ENCODE data around the gene GHDC.
"Not testable (repeated sequence)": the region's sequence is repeated elsewhere in the genome, so short reads cannot be mapped to it uniquely, and the experiment has no call there.

GHDC gene, protein sequence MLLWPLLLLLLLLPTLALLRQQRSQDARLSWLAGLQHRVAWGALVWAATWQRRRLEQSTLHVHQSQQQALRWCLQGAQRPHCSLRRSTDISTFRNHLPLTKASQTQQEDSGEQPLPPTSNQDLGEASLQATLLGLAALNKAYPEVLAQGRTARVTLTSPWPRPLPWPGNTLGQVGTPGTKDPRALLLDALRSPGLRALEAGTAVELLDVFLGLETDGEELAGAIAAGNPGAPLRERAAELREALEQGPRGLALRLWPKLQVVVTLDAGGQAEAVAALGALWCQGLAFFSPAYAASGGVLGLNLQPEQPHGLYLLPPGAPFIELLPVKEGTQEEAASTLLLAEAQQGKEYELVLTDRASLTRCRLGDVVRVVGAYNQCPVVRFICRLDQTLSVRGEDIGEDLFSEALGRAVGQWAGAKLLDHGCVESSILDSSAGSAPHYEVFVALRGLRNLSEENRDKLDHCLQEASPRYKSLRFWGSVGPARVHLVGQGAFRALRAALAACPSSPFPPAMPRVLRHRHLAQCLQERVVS

DNA sequence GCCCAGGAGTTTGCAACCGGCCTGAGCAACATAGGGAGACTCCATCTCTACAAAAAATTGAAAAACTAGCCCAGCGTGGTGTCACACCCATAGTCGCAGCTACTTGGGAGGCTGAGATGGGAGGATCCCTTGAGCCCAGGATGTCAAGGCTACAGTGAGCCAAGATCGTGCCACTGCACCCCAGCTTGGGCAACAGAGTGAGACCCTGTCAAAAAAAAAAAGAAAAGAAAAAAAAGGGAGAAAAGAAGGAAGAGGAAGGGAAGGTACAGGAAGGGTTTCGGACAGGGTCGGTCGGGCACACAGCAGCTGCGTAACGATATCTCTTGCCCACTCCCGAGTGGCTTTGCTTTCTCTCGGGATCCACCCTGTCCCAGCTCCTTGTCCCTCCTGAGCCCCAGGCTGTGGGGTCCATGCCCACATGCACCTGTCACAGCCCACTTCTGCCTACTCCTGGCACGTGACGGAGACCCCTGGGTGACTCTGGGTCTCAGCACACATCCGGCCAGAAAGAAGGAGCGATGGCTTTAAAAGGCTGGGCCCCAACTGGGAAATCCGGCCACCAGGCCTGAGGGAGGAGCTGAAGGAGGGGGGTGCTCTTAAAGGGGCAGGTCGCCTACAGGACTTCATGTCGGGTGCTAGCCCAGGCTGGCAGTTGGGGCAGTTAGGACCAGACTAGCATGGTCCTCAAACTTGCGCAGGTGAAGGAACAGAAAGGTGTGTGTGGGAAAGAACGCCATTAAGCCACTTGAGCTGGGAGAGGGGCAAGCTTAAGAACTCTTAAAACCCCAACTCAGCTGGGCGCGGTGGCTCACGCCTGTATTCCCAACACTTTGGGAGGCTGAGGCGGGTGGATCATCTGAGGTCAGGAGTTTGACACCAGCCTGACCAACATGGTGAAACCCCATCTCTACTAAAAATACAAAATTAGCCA lies at the start of gene GHDC:
Gene GHDC (minus strand): TSS at position 526 of the 931 bp plus-strand sequence. CDS start 913 bp downstream, outside the sequence.
- peak; percentile 42 to 59 for DNase-seq

DNA sequence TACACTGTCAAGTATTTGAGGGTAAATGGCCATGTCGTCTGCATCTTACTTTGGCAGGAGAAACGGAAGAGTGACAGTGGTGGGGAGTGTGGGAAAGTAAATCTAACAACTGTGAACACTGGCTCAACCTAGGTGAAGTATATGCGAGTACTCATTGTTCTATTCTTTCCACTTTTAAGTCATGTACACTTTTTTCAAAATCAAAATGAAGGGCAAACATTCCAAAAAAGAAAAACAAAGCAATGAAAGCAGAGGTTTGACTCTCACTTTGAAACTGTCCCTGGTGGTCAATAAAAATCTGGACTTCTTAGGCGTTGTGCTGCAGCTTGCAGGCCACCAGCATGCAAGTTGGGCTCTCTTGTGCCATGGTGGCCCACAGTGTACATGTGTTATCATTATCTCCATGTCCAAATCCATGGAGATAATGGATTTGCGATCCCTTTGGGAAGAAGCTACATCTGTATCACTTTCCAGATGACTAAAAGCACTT lies 49.2 kb upstream of the GHDC start:
- DNase-seq = no peak

DNA sequence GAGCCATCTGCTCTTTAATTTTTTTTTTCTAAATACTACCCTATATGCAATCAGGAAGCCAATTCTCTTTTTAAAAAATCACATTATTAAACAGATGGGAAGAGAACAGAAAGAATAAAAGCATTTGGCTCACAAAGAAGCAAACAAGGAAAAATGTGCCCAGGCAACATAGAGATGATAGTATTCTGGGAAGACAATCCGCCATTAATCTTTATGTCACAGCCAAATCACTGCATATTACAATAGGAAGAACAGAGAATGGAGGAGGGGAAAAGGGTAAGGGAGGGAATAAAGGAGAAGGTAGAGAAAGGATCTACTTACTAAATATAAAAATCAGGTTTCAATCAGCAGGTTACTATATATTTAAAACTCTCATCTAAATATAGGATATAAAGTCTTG lies 47.6 kb upstream of the GHDC start:
- DNase-seq = no peak

DNA sequence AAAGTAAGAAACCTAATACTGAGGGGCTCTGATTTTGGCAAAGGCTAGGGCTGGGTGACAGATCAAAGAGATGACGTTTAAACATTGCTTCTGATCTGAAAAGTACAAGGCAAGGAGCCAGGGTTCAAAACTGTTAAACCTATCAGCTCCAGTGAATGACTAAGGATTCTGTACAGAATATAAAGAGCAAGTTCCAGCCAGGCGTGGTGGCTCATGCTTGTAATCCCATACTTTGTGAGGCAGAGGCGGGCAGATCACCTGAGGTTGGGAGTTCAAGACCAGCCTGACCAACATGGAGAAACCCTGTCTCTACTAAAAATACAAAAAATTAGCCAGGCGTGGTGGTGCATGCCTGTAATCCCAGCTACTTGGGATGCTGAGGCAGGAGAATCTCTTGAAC lies 46.6 kb upstream of the GHDC start:
- DNase-seq = not testable (repeated sequence)

DNA sequence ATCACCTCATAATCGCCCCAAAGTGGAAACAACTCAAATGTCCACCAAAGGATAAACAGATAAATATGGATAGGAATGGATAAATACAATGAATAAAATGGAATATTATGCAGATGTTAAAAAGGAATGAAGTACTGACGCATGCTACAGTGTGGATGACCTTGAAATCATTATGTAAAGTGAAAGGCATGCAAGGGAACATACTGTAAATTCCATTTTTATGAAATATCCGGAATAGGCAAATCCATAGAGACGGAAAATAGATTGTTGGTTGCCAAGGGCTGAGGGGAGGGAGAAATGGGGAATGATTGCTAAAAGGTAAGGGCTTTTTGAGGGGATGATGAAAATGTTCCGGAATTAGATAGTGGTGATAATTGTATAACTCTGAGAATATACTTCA lies 45.9 kb upstream of the GHDC start:
- no peak for DNase-seq

DNA sequence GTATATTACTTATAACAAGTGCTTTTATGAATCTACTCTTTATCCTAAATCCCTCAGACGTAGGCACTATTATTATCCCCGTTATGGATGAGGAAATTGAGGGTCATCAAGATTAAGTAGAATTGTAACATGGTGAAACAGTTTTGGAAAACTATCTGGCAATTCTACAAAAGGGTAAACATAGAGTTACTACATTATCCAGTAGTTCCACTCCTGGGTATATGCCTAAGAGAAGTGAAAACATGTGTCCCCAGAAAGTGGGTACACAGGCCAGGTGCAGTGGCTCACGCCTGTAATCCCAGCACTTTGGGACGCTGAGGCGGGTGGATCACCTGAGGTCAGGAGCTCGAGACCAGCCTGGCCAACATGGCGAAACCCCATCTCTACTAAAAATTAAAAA lies 45.3 kb upstream of the GHDC start:
- not testable (repeated sequence) for DNase-seq

DNA sequence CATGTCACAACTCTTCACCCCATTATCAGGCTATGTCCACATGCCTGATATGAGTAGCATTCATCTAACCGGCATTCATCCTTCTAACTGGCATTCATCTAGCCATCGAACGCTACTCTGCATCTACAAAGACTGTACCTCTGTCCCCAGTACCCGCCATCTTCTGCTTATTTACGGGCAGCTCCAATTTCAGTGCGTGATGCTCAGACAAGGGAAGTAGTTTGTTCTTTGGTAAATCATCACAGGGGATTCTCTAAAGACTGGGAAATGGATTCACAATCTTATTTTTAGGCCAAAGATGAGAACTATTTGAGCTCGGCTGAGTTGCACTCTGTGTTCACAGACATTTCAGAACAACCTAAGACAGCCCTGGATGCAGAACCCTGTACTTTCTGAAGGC lies 42.5 kb upstream of the GHDC start:
- no peak for DNase-seq

DNA sequence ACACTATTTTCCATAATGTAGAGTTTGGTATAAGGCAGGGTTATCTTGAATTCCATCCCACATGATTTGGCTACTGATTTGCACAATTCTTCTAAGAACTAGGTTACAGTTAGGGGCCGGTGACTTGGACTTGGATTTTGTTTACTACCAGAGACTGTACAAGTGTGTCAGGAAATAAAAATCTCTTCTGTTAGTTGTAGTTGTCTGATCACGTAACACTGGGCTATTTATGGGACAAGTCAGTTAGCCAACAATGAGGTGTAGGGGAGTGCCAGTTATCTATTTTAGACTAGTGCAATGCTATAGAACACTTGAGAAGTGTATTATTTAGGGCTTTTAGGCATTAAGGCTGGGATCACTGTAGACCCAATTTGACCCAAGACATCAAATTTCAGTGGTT lies 39.7 kb upstream of the GHDC start:
- DNase-seq = no peak

DNA sequence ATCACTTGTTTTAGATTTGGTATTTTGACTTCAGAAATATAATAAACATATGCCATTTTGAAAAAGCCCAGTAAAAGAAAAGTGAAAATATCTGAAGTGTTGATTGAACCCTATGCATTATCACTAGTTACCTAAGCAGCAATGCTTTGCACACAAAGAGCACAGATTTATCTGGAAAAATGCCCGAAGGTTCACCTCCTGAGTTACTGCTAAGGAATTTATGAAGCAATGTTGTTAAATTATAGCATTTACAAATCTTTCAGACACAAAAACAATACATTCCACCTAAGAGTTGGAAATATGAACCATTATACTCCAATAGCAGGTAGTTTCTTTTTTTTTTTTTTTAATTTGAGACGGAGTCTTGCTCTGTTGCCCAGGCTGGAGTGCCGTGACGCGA lies 38.9 kb upstream of the GHDC start:
- no peak for DNase-seq

DNA sequence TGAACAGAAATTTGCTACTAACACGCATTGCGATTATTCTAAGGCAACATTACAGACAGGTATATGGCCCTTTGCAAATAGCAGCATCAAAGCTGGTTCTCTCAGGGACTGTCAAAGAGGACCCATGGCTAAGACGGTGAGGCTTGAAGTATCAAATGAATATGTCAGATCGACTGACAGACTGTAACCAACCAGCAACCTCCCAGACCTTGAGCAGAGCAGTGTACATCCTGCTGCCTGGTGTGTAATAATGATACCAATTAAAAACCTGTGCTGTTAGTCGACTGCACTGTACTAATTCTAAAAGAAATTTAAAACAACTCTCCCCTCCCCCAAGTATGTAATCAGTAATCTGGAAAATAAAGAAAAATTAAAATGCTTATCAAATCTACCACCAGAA lies 35.9 kb upstream of the GHDC start:
- no peak for DNase-seq

DNA sequence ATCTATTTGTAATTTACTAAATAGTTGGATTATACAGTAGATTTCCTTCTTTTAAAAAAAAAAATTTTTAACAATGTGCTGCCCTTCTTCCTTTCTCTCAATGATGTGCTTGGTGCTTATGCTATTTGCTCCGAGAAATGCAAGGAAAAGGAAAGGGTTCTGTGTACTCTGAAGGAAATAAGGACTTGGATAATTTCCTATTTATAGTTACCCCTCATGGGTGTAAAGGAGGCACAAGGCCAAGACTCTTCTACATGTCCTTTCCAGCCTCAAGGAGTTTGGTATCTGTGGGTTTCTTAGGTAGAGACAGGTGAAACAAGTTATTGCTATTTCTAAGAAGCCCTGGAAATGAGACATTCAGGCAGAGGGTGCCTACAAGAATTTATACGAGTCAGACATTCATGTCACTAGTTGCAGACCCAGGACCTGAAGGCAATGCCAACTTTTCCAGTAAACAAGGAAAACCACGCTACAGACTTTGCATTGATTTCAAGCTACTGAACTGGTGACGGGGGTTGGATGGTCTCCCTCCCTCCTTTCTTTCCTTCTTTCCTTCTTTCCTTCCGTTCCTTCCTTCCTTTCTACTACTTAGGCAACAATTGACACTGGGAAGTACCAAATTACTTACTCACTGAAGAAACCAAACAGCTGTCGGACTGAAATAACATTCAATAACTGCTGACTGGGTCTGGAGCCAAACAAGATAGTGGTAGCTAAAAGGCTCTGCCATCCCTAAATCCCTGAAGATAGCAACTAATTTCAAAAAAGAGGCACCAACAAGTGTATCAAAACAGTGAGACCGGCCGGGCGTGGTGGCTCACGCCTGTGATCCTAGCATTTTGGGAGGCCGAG lies 33.8 kb upstream of the GHDC start:
- no peak for DNase-seq

DNA sequence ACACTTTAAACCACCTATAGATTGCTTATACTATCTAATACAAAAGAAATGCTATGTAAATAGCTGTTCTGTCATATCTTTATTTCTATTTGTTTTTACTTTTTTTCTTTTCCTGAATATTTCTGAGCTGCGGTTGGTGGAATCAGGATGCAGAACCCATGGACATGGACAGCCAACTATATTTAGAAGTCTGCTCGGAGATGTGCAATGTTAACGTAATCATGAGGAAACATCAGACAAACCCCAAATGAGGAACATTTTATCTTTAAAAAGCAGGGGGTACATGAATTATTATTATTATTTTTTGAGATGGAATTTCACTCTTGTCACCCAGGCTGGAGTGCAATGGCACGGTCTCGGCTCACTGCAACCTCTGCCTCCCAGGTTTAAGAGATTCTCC lies 31.4 kb upstream of the GHDC start:
- no peak for DNase-seq

DNA sequence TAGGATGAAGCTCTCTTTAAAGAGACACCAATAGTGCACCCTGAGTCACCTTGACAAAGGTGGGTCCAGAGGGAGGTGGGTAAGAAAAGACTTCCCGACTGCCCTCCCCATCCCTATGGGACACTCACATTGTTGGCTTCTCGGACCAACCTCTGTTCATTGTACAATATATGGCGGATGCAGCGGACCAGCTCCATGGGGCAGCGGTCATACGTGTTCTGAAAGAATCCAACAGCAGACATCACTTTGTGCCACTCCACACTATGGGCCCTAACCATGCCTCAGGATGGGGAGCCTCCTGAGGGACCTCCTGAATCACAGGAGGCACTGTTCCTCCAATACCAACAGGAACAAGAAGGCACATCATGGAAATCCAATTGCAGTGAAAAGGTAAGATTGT lies 30.4 kb upstream of the GHDC start:
- DNase-seq = no peak

DNA sequence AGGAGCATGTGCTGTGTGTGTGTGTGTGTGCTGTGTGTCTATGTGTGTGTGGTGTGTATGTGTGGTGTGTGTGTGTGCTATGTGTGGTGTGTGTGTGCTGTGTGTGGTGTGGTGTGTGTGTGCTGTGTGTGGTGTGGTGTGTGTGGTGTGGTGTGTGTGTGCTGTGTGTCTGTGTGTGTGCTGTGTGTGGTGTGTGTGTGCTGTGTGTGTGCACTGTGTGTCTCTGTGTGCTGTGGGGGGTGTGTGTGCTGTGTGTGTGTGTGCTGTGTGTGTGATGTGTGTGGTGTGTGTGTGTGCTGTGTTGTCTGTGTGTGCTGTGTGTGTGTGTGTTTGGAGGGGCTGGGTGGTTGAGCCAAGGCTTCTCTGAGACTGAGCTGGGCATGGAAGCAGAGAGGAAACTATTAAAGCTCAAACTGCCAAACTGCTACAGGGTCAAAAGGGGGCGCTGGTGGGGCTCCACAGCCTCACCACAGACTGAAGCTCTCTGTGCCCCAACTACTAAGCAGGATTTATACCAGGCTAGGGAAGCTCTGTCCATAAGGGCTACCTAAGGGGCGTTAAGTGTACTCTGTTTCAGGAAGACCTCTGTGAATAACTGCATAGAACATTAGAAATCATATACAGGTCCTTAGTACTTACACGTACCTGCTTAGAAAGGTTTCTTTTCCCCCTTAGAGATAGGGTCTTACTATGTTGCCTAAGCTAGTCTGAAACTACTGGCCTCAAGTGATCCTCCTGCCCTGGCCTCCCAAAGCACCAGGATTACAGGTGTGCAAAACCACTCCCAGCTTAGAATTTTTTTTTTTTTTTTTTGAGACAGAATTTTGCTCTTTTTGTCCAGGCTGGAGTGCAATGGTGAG lies 27.8 kb upstream of the GHDC start:
- no peak for DNase-seq

DNA sequence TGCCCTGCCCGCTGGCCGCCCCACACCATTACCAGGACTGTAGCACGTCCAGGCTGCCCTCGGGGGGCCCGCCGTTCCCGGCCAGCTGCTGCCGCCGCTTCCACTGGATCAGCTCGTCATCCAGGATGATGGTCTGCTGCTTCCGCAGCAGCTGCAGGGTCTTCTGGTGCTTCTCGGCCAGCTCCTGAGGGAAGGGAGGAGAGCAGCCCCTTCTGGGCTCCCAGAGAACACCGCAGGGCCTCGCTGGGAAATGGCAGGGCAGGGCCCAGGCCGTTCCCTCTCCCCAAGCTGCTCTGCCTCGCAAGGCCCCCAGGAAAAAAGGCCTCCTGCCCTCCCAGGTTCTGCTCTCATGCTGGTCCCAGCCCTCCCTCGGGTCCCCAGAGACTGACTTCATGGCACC lies 25.0 kb upstream of the GHDC start:
- not testable (repeated sequence) for DNase-seq

DNA sequence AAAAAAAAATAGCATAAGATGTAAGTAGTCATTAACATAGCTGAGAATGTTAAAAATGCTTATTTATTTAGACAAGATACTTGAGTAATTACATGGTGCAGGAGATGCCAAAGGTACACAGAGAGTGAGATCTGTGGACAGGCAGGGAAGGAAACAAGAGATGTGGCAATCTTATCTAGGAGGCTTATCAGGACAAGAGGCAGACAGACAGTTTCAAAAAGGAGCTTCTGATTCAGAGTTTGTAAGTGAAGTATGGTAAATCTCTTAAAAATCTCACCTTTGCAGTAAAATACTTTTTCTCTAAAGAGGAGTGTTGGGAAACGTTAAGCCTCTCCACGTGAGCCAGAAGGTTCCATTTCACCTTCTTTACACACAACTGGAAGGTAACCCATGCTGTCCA lies 19.9 kb upstream of the GHDC start:
- no peak for DNase-seq

DNA sequence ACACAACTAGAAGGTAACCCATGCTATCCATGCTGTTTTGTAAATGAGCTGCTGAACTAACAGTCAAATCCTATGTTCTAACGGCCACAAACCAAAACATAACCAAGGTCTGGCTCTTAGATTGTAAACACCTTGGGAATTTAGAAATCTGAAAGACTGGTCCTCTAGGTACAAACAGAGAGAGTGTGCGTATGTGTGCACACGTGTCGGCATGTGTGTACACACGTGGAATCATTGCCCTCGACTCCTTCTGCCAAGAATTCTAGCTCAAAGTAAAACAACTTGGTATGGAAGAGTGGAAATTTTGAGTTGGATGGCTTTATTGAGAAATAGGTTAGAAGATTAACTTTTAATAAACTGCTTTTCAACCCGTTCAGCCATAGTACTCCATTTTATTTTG lies 18.1 kb upstream of the GHDC start:
- no peak for DNase-seq

DNA sequence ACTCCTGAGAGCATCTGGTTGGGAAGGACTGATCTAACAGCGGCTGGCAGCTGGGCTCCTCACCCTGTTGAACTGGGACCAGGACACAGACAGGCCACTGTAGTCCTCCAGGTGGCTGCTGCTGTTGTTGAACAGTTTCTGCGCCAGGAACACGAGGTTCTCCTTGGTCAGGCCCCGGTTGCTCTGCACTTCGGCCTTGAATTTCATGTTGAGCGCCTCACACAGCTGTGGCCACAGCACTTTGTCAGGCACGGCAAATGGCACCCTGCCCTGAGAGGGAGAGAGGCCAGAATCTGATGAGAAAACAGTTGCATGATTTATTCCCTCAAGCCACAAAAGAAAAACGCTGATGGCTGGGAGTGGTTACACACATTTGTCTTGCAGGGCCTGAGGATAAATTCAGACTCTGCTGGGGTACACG lies 17.6 kb upstream of the GHDC start:
- not testable (repeated sequence) for DNase-seq

DNA sequence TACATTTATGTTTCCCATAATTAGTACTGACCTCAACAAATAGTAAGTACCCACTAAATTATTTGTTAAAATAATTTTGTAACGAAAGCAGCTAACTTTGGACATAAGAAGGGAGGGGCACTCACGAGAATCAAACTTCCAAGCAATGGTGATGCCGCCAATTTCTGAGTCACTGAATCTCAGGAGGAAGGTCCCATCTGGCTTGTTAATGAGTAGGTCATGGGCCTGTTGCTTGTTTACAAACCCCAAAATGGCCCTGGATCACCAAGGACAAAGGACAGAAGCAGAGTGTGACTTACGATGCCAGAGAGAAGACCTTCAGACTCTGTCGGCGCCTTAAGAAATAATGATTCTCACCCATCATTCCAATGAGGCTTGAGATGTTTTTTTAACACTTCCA lies 15.8 kb upstream of the GHDC start:
- DNase-seq = no peak

DNA sequence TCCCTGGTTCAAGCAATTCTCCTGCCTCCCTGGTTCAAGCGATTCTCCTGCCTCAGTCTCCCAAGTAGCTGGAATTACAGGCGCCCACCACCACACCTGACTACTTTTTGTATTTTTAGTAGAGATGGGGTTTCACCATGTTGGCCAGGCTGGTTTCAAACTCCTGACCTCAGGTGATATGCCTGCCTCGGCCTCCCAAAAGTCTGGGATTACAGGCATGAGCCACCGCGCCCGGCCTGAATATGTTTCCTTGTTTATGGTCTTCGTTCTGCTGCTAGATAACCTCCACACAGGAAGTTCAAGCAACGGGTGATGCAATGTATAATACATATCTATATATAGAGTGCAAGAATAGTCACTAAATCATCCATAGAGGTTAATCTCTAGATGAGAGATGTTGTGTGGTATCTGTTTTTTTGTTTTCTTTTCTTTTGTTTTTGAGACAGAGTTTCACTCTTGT lies 11.9 kb upstream of the GHDC start:
- not testable (repeated sequence) for DNase-seq

DNA sequence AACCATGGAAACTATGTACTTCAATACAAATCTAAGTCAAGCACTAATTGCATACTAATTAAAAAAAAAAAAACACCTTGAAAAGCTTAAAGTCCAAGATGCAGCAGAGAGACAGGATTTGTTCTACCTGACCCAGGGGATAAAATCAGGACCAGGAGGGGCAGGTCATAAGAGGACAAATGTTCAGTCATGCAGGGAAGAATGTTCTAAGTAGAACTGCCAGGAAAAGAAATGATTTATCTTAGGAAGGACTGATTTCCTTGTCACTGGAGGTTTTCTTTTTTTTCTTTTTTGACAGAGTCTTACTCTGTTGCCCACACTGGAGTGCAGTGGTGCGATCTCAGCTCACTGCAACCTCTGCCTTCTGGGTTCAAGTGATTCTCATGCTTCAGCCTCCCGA lies 9.1 kb upstream of the GHDC start:
- DNase-seq = no peak
